ENCODE results near the gene PYGO1. TPM values are rescaled to one million over a fixed set of nuclear protein-coding genes. Genes with fewer than 3 reads are reported as not detected.

Gene PYGO1
- total and polyA plus RNA-seq, 9 of the 15 experiments (the other 6 are each of a cell fraction or from before 2014, with no cell fraction given), result under 0.01 to 0.07 (median 0.02) TPM; not detected in 5

GRCh38 chr15:55606214-55606613 lies 18.1 kb upstream of the PYGO1 start:
- WGBS (ENCODE audit: insufficient coverage, low coverage, missing lambda C conversion rate), result 1% methylated on average over 5 of the region's 5 CpGs
- Histone ChIP-seq H4K20me1 (replicated peaks; ENCODE audit: control insufficient read depth, insufficient read depth, low read length) (no peaks in the 10 kb centered on the region), H3K4me3 (no peak overlapping the region), H2AFZ (ENCODE audit: low read depth, low read length) (no peak overlapping the region), H3K4me1 (replicated peaks in 1 of 2; ENCODE audit: control insufficient read depth in 2 of 2, insufficient read depth in 2 of 2, low read length in 2 of 2) (no peaks in the 10 kb centered on the region), H3K79me2 (ENCODE audit: control insufficient read depth, insufficient read depth, low read length) (no peaks in the 10 kb centered on the region), H3K9ac (ENCODE audit: insufficient read depth in 1 of 2, low read depth in 2 of 2, low read length in 2 of 2) (no peak overlapping the region), H3K27ac (ENCODE audit: extremely low read depth, low read depth, low read length) (no peak overlapping the region), H3K27me3 (ENCODE audit: control insufficient read depth in 2 of 2, insufficient read depth in 2 of 2, low read length in 2 of 2) (no peaks in the 10 kb centered on the region), H3K4me2 (ENCODE audit: insufficient read depth, low read length) (no peak overlapping the region), H3K9me1 (ENCODE audit: control insufficient read depth, insufficient read depth, low read length) (no peaks in the 10 kb centered on the region), H3K9me3 (replicated peaks; ENCODE audit: control insufficient read depth, insufficient read depth, low read depth, low read length) (no peaks in the 10 kb centered on the region), H3K36me3 (ENCODE audit: control insufficient read depth, insufficient read depth, low read length) (no peaks in the 10 kb centered on the region)
- FAIRE-seq, result no peak
- no peak for ATAC-seq
- ChIA-PET POLR2A (no interaction called here), CTCF (ENCODE audit: low intra/inter-chr PET ratio) (no interaction called here)
- BruUV-seq (replicated peaks), result no TSS peak
- no peak for DNase-seq (ENCODE audit: extremely low read depth in 1 of 4, low spot score in 3 of 4)
- TF ChIP-seq SIN3A (IDR thresholded peaks at IDR 0.05; ENCODE audit: borderline replicate concordance in 2 of 2, control insufficient read depth in 1 of 2, low read depth in 2 of 2, low read length in 2 of 2) (no peak), SAFB2 (IDR thresholded peaks at IDR 0.05; ENCODE audit: borderline replicate concordance, low read depth, low read length, severe bottlenecking) (no peak), ASH1L (IDR thresholded peaks at IDR 0.05; ENCODE audit: borderline replicate concordance, low read depth, partially characterized antibody) (no peak), SMARCE1 (IDR thresholded peaks at IDR 0.05) (no peak)
- in situ Hi-C loops (cut with MboI) (no loop called here), intact Hi-C loops (cut with micrococcal nuclease) (no loop called here)

- no peak for DNase-seq (ENCODE audit: extremely low read depth in 1 of 4, low spot score in 3 of 4)
- Histone ChIP-seq H4K20me1 (replicated peaks; ENCODE audit: control insufficient read depth, insufficient read depth, low read length) (no peaks in the 10 kb centered on the region), H3K9me3 (replicated peaks; ENCODE audit: control insufficient read depth, insufficient read depth, low read depth, low read length) (no peaks in the 10 kb centered on the region), H3K4me1 (replicated peaks in 1 of 2; ENCODE audit: control insufficient read depth in 2 of 2, insufficient read depth in 2 of 2, low read length in 2 of 2) (no peaks in the 10 kb centered on the region), H2AFZ (ENCODE audit: low read depth, low read length) (no peak overlapping the region), H3K27ac (ENCODE audit: extremely low read depth, low read depth, low read length) (no peak overlapping the region), H3K27me3 (ENCODE audit: control insufficient read depth in 2 of 2, insufficient read depth in 2 of 2, low read length in 2 of 2) (no peaks in the 10 kb centered on the region; a peak in 2 of 5 replicates), H3K9ac (ENCODE audit: insufficient read depth in 1 of 2, low read depth in 2 of 2, low read length in 2 of 2) (no peak overlapping the region), H3K36me3 (ENCODE audit: control insufficient read depth, insufficient read depth, low read length) (no peaks in the 10 kb centered on the region), H3K79me2 (ENCODE audit: control insufficient read depth, insufficient read depth, low read length) (no peaks in the 10 kb centered on the region), H3K9me1 (ENCODE audit: control insufficient read depth, insufficient read depth, low read length) (no peaks in the 10 kb centered on the region), H3K4me3 (no peak overlapping the region), H3K4me2 (ENCODE audit: insufficient read depth, low read length) (no peak overlapping the region)
- 1% methylated on average over 5 of the region's 5 CpGs for WGBS (ENCODE audit: insufficient coverage, low coverage, missing lambda C conversion rate)
- BruUV-seq (replicated peaks), result no TSS peak
- ChIA-PET POLR2A (interaction anchor here (1.0 kb wide), 1 partner anchor 9 kb away, joined by 4 read pairs; no protein-coding TSS in a partner anchor), CTCF (ENCODE audit: low intra/inter-chr PET ratio) (no interaction called here)
- in situ Hi-C loops (cut with MboI) (no loop called here), intact Hi-C loops (cut with micrococcal nuclease) (no loop called here)
- FAIRE-seq, result no peak
- ATAC-seq, result no peak
- no peak for TF ChIP-seq POLR2G (IDR thresholded peaks at IDR 0.05; ENCODE audit: low read depth, low read length)
- no peak for TF ChIP-seq ZNF695 (CRISPR knock-in tag; IDR thresholded peaks at IDR 0.05)
- no peak for TF ChIP-seq ZNF282 (CRISPR knock-in tag; IDR thresholded peaks at IDR 0.05)
- no peak for TF ChIP-seq EWSR1 (IDR thresholded peaks at IDR 0.05; ENCODE audit: borderline replicate concordance, low read depth, partially characterized antibody)
- no peak for TF ChIP-seq TBL1XR1 (IDR thresholded peaks at IDR 0.05; ENCODE audit: low read length in 2 of 2)
- no peak for TF ChIP-seq ZNF232 (CRISPR knock-in tag; IDR thresholded peaks at IDR 0.05)
- no peak for TF ChIP-seq PHF21A (IDR thresholded peaks at IDR 0.05; ENCODE audit: borderline replicate concordance, low read depth)
- no peak for TF ChIP-seq TCF15 (CRISPR knock-in tag; IDR thresholded peaks at IDR 0.05)
- TF ChIP-seq ZNF586 (CRISPR knock-in tag; conservative IDR thresholded peaks at IDR 0.05), result no peak
- no peak for TF ChIP-seq FOXO4 (CRISPR knock-in tag; IDR thresholded peaks at IDR 0.05)
- no peak for TF ChIP-seq ZNF324 (CRISPR knock-in tag; IDR thresholded peaks at IDR 0.05)
- TF ChIP-seq ZNF696 (CRISPR knock-in tag; conservative IDR thresholded peaks at IDR 0.05), result no peak
- TF ChIP-seq CBX5 (IDR thresholded peaks at IDR 0.05; ENCODE audit: borderline replicate concordance, low read depth), result no peak
Measured at GRCh38 chr15:55601374-55601773, 13.2 kb upstream of the PYGO1 start.
